ENCODE measurements around the gene SLC35A2.

DNA sequence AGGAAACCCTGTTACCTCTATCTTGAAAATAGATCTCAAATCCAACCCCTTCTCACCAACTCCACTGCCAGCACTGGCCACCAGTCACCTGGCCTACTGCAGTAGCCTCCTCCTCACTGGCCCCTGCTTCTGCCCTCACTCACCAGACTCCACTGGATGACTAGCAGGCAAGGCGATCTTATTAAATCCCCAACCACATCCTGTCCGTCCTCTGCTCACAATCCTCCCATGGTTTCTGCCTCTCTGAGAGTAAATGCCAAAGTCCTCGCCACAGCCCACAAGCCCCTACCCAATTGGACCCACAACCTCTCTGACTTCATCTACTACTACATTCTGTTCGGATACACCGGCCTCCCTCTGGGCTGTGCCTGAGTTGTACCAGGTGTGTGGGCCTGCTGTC, 12.8 kb upstream of the SLC35A2 start:
- no peak for TF ChIP-seq EZH2 (IDR thresholded peaks at IDR 0.05)
- TF ChIP-seq EGR1 (IDR thresholded peaks at IDR 0.05; ENCODE audit: low read depth): no peak
- TF ChIP-seq, protein P1, sequence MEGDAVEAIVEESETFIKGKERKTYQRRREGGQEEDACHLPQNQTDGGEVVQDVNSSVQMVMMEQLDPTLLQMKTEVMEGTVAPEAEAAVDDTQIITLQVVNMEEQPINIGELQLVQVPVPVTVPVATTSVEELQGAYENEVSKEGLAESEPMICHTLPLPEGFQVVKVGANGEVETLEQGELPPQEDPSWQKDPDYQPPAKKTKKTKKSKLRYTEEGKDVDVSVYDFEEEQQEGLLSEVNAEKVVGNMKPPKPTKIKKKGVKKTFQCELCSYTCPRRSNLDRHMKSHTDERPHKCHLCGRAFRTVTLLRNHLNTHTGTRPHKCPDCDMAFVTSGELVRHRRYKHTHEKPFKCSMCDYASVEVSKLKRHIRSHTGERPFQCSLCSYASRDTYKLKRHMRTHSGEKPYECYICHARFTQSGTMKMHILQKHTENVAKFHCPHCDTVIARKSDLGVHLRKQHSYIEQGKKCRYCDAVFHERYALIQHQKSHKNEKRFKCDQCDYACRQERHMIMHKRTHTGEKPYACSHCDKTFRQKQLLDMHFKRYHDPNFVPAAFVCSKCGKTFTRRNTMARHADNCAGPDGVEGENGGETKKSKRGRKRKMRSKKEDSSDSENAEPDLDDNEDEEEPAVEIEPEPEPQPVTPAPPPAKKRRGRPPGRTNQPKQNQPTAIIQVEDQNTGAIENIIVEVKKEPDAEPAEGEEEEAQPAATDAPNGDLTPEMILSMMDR (IDR thresholded peaks at IDR 0.05 in 2 of 3, conservative IDR thresholded peaks at IDR 0.05 in 1 of 3; ENCODE audit: borderline replicate concordance in 1 of 3, insufficient read depth in 1 of 3, low read depth in 2 of 3, low read length in 2 of 3): no peak
- TF ChIP-seq POLR2A (IDR thresholded peaks at IDR 0.05; ENCODE audit: borderline replicate concordance, extremely low read depth, insufficient read depth, insufficient read length): no peak
- TF ChIP-seq ZFX (IDR thresholded peaks at IDR 0.05): no peak
- TF ChIP-seq, protein P2, sequence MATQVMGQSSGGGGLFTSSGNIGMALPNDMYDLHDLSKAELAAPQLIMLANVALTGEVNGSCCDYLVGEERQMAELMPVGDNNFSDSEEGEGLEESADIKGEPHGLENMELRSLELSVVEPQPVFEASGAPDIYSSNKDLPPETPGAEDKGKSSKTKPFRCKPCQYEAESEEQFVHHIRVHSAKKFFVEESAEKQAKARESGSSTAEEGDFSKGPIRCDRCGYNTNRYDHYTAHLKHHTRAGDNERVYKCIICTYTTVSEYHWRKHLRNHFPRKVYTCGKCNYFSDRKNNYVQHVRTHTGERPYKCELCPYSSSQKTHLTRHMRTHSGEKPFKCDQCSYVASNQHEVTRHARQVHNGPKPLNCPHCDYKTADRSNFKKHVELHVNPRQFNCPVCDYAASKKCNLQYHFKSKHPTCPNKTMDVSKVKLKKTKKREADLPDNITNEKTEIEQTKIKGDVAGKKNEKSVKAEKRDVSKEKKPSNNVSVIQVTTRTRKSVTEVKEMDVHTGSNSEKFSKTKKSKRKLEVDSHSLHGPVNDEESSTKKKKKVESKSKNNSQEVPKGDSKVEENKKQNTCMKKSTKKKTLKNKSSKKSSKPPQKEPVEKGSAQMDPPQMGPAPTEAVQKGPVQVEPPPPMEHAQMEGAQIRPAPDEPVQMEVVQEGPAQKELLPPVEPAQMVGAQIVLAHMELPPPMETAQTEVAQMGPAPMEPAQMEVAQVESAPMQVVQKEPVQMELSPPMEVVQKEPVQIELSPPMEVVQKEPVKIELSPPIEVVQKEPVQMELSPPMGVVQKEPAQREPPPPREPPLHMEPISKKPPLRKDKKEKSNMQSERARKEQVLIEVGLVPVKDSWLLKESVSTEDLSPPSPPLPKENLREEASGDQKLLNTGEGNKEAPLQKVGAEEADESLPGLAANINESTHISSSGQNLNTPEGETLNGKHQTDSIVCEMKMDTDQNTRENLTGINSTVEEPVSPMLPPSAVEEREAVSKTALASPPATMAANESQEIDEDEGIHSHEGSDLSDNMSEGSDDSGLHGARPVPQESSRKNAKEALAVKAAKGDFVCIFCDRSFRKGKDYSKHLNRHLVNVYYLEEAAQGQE (IDR thresholded peaks at IDR 0.05; ENCODE audit: low read depth): no peak
- TF ChIP-seq SRF (IDR thresholded peaks at IDR 0.05; ENCODE audit: low read depth): no peak
- no peak for TF ChIP-seq RAD21 (IDR thresholded peaks at IDR 0.05; ENCODE audit: low read depth)
- TF ChIP-seq SIN3A (IDR thresholded peaks at IDR 0.05; ENCODE audit: low read depth): no peak
- TF ChIP-seq POLR2AphosphoS5 (IDR thresholded peaks at IDR 0.05; ENCODE audit: low read depth, low read length): no peak
- TF ChIP-seq EZH2phosphoT487 (IDR thresholded peaks at IDR 0.05; ENCODE audit: borderline replicate concordance): no peak
- no peak for TF ChIP-seq ELF1 (IDR thresholded peaks at IDR 0.05; ENCODE audit: borderline replicate concordance, low read depth)
